Keratinocyte (primary cell): Measurements from ENCODE around the gene RGS6. TPM values are rescaled to one million over a fixed set of nuclear protein-coding genes. Genes with fewer than 3 reads are reported as not detected.

Experiments
- DNase-seq: peaks from one replicate; pipeline ENCODE4 v3.0.0-alpha.2; 2011; ENCODE audit warnings: low read depth, missing footprints, low spot score
- FAIRE-seq: peaks from 2 replicates; lab custom pipeline; 2011; peaks lifted over from hg19 to GRCh38; lab: Jason Lieb, UNC
- H2AFZ ChIP-seq: 2 replicates; pipeline ENCODE4 v1.6.0; 2012; ENCODE audit warnings: low read length, control low read depth, inconsistent platforms; ENCODE audit not compliant: control insufficient read depth
- H3K27ac ChIP-seq: 2 replicates; pipeline ENCODE4 v1.5.1; 2011; ENCODE audit warnings: low read length; ENCODE audit not compliant: control insufficient read depth, insufficient read depth
- H3K27me3 ChIP-seq: 3 replicates; pipeline ENCODE4 v1.6.0; 2011; ENCODE audit warnings: low read length; ENCODE audit not compliant: control insufficient read depth, insufficient read depth; ENCODE audit errors: extremely low read depth
- H3K36me3 ChIP-seq, 2 experiments: 2 replicates in 1 of 2; 3 replicates in 1 of 2; pipeline ENCODE4 v1.5.1; 2011; ENCODE audit warnings: low read length in 2 of 2, mild to moderate bottlenecking in 1 of 2; ENCODE audit not compliant: control insufficient read depth in 2 of 2, insufficient read depth in 2 of 2; ENCODE audit errors: extremely low read depth in 1 of 2
- H3K4me1 ChIP-seq: 3 replicates; pipeline ENCODE4 v1.5.1; 2011; ENCODE audit warnings: low read length; ENCODE audit not compliant: control insufficient read depth, insufficient read depth; ENCODE audit errors: extremely low read depth
- H3K4me2 ChIP-seq: 3 replicates; pipeline ENCODE4 v1.6.0; 2011; ENCODE audit warnings: low read depth, low read length; ENCODE audit not compliant: control insufficient read depth, insufficient read depth; ENCODE audit errors: extremely low read depth
- H3K4me3 ChIP-seq, 3 experiments: fragments of 200-600 bp in 1 of 3; sonication (generic) in 1 of 3; 2 replicates in 2 of 3; 3 replicates in 1 of 3; pipeline ENCODE4 v1.5.1; 2011 to 2016; ENCODE audit warnings: low read length in 3 of 3, mild to moderate bottlenecking in 3 of 3, control low read depth in 2 of 3, inconsistent platforms in 1 of 3, low read depth in 1 of 3, mixed read lengths in 1 of 3, mixed run types in 1 of 3, moderate library complexity in 1 of 3; ENCODE audit not compliant: control insufficient read depth in 2 of 3, insufficient read depth in 2 of 3; ENCODE audit errors: extremely low read depth in 1 of 3
- H3K79me2 ChIP-seq: 2 replicates; pipeline ENCODE4 v1.6.0; 2012; ENCODE audit warnings: low read length; ENCODE audit not compliant: control insufficient read depth, insufficient read depth
- H3K9ac ChIP-seq: 3 replicates; pipeline ENCODE4 v1.6.0; 2011; ENCODE audit warnings: low read length; ENCODE audit not compliant: control insufficient read depth, insufficient read depth; ENCODE audit errors: extremely low read depth
- H3K9me1 ChIP-seq: 3 replicates; pipeline ENCODE4 v1.6.0; 2011; ENCODE audit warnings: low read length; ENCODE audit not compliant: control insufficient read depth, insufficient read depth; ENCODE audit errors: extremely low read depth
- H3K9me3 ChIP-seq: 2 replicates; pipeline ENCODE4 v1.5.1; 2012; ENCODE audit warnings: low read depth, low read length; ENCODE audit not compliant: control insufficient read depth
- H4K20me1 ChIP-seq: 3 replicates; pipeline ENCODE4 v1.6.0; 2011; ENCODE audit warnings: low read length; ENCODE audit not compliant: control insufficient read depth, insufficient read depth; ENCODE audit errors: extremely low read depth
- EZH2 ChIP-seq: IDR thresholded peaks from one replicate; pipeline ENCODE4 v1.6.1; 2012; ENCODE audit warnings: inconsistent platforms, mild to moderate bottlenecking, low read length, moderate library complexity
- dilution Hi-C: fragments of 300-500 bp; cut with MboI; formaldehyde crosslinking; loops from one replicate; pipeline ENCODE4 v1.7.0; 2020; ENCODE audit warnings: low sequenced_read_pairs; ENCODE audit not compliant: extremely low pct_ligation_motif_present
- polyA plus RNA-seq, 5 experiments: library from polyadenylated mRNA; depleted of rRNA in 3 of 5; stranded (reverse) in 3 of 5; stranded (forward) in 1 of 5; unstranded in 1 of 5; fragments of >200 nt; gene quantifications; 1 replicate in 1 of 5; 2 replicates in 3 of 5; 3 replicates in 1 of 5; pipeline versions ENCODE4 v1.2.1 to v1.2.3, GENCODE V29; 2011 to 2012; ENCODE audit warnings: missing spikeins in 2 of 5, low read depth in 1 of 5, low replicate concordance in 1 of 5
- TF ChIP-seq, protein P1 (sequence below), 3 experiments: IDR thresholded peaks in 1 of 3; conservative IDR thresholded peaks in 1 of 3; optimal IDR thresholded peaks in 1 of 3; 2 replicates in 2 of 3; 3 replicates in 1 of 3; pipeline versions ENCODE3 to v1.5.1; 2011; ENCODE audit warnings: low read length in 3 of 3, mild to moderate bottlenecking in 3 of 3, moderate library complexity in 2 of 3, control low read depth in 1 of 3, inconsistent platforms in 1 of 3; ENCODE audit not compliant: insufficient read depth in 2 of 3; ENCODE audit errors: extremely low read depth in 1 of 3

RGS6 gene
- polyA plus RNA-seq, 1 donor (not counting 4 experiments of a cell fraction or from before 2014, with no cell fraction given) = not detected

DNA sequence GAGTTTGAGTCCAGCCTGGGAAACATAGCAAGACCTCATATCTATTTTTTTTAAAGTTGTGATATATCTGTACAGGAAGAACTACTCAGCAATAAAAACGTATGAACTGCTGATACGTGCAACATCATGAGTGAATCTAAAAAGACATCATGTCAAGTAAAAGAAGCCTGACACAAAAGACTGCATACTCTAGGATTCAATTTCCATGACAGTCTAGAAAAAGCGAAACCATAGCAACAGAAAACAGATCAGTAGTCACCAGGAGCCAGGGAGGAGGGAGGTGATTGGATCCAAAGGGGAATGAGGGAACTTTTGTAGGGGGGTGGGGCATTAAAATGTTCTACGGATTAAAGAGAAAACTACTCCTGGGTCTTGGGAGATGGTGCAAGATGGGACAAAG, 8.7 kb upstream of the RGS6 start:
- FAIRE-seq = no peak
- Histone ChIP-seq H3K9me3 (no peaks in the 10 kb centered on the region), H3K36me3 (no peaks in the 10 kb centered on the region)

DNA sequence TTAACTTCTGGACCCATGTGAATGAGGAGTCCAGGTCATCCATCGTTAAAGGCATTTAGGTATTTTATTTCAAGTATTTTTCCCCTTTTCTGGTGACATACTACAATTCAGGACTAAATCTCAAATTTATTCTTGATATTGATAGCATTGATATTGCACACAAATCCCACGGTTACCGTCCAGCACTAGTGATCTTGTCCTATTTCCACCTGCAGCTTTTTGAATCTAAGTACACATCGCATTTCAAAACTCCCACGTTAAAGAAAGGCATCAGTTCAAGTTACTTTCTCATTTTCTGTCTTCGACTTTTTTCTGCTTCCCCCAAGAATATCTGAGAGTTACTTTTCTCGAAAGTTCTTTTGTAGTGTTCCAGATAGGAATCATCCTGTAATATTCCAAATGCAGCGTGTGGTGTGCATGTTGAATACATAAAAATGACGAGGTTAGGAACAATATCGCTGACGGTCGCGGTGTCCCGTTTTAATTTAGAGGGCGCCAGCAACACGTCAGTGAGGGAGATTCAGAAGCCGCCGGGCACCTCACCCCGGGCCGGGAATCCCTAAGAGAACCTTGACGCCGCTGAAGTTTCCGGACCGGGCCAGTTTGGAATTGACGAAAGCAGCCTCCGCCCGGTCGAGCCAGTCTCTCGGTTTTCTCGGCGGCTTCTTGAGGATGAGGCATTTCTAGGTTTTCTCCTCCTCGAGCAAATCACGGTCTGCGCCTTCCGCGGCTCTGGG, 569 bp upstream of the RGS6 start:
- DNase-seq (no peak), FAIRE-seq (no peak)
- Histone ChIP-seq H3K4me1 (no peaks in the 10 kb centered on the region), H3K27me3 (peaks cover 29% of the 10 kb centered on the region), H4K20me1 (no peaks in the 10 kb centered on the region), H3K79me2 (no peaks in the 10 kb centered on the region), H3K9me3 (no peaks in the 10 kb centered on the region), H3K9ac (no peak overlapping the region), H3K27ac (no peak overlapping the region), H3K4me3 (peak overlapping the region; percentile 10 to 29 (median 20)), H2AFZ (no peak overlapping the region), H3K9me1 (no peaks in the 10 kb centered on the region), H3K36me3 (no peaks in the 10 kb centered on the region), H3K4me2 (peak overlapping the region; percentile 51)
- TF ChIP-seq, protein P1, sequence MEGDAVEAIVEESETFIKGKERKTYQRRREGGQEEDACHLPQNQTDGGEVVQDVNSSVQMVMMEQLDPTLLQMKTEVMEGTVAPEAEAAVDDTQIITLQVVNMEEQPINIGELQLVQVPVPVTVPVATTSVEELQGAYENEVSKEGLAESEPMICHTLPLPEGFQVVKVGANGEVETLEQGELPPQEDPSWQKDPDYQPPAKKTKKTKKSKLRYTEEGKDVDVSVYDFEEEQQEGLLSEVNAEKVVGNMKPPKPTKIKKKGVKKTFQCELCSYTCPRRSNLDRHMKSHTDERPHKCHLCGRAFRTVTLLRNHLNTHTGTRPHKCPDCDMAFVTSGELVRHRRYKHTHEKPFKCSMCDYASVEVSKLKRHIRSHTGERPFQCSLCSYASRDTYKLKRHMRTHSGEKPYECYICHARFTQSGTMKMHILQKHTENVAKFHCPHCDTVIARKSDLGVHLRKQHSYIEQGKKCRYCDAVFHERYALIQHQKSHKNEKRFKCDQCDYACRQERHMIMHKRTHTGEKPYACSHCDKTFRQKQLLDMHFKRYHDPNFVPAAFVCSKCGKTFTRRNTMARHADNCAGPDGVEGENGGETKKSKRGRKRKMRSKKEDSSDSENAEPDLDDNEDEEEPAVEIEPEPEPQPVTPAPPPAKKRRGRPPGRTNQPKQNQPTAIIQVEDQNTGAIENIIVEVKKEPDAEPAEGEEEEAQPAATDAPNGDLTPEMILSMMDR (optimal IDR thresholded peaks at IDR 0.05 in 1 of 3, IDR thresholded peaks at IDR 0.05 in 1 of 3, conservative IDR thresholded peaks at IDR 0.05 in 1 of 3; ENCODE audit: extremely low read depth in 1 of 3, insufficient read depth in 2 of 3, low read length in 3 of 3) = no peak
- peak; percentile 57 for TF ChIP-seq EZH2
- dilution Hi-C loops = no loop called here

More for the DNA sequence above, 8.7 kb upstream of the RGS6 start:
- no peak for TF ChIP-seq EZH2
- TF ChIP-seq, protein P1 (optimal IDR thresholded peaks at IDR 0.05 in 1 of 3, IDR thresholded peaks at IDR 0.05 in 1 of 3, conservative IDR thresholded peaks at IDR 0.05 in 1 of 3; ENCODE audit: extremely low read depth in 1 of 3, insufficient read depth in 2 of 3, low read length in 3 of 3) = no peak
- Histone ChIP-seq H3K4me1 (no peaks in the 10 kb centered on the region), H4K20me1 (no peaks in the 10 kb centered on the region), H3K4me2 (no peak overlapping the region), H2AFZ (no peak overlapping the region), H3K9me1 (no peaks in the 10 kb centered on the region), H3K27me3 (no peaks in the 10 kb centered on the region), H3K9ac (no peak overlapping the region), H3K27ac (no peak overlapping the region), H3K79me2 (no peaks in the 10 kb centered on the region), H3K4me3 (no peak overlapping the region)
- dilution Hi-C loops = no loop called here
- no peak for DNase-seq
